ENCODE results near the gene FRMD4A. TPM values are rescaled to one million over a fixed set of nuclear protein-coding genes. Genes with fewer than 3 reads are reported as not detected.

Gene FRMD4A
- total and polyA plus RNA-seq, 2 experiments from 2014 or later, result 3.7 to 12.6 TPM

DNA sequence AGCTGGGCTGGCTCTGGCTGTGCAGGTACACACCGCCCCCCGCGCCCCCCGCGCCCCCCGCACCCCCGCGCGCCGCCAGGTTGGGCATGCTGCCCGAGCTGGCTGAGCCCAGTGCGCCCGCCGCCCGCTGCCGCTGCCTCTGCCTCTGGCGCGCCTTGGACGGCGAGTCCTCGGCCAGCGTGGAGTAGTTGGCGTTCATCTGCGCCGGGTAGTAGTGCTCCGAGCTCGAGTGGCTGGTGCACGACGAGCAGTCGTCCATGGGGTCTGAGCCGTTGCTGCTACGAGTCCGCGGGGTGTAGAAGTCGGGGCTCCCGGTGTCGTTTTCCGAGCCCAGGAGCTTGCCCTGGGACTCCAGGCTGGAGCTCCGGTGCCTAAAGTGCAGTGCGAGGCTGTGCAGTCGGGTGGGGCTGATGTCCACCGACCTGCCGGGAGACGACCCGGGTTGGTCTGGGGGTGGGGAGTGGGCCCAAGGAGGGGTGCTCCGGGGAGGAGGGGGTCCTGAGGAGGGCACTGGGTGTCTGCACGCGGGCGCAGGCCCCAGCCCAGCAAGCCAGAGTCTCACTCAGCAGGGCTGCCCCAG is 673.5 kb downstream of the FRMD4A start:
- Histone ChIP-seq H3K27ac (no peak overlapping the region), H3K4me1 (ENCODE audit: low read depth) (no peaks in the 10 kb centered on the region), H3K27me3 (no peaks in the 10 kb centered on the region), H3K36me3 (peaks cover 5% of the 10 kb centered on the region), H3K4me3 (no peak overlapping the region), H3K9me3 (ENCODE audit: low read depth) (no peaks in the 10 kb centered on the region)
- TF ChIP-seq, protein P1, sequence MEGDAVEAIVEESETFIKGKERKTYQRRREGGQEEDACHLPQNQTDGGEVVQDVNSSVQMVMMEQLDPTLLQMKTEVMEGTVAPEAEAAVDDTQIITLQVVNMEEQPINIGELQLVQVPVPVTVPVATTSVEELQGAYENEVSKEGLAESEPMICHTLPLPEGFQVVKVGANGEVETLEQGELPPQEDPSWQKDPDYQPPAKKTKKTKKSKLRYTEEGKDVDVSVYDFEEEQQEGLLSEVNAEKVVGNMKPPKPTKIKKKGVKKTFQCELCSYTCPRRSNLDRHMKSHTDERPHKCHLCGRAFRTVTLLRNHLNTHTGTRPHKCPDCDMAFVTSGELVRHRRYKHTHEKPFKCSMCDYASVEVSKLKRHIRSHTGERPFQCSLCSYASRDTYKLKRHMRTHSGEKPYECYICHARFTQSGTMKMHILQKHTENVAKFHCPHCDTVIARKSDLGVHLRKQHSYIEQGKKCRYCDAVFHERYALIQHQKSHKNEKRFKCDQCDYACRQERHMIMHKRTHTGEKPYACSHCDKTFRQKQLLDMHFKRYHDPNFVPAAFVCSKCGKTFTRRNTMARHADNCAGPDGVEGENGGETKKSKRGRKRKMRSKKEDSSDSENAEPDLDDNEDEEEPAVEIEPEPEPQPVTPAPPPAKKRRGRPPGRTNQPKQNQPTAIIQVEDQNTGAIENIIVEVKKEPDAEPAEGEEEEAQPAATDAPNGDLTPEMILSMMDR (IDR thresholded peaks at IDR 0.05; ENCODE audit: low read depth, low read length), result no peak
- DNase-seq (ENCODE audit: low read depth in 1 of 2, low spot score in 1 of 2), result no peak

DNA sequence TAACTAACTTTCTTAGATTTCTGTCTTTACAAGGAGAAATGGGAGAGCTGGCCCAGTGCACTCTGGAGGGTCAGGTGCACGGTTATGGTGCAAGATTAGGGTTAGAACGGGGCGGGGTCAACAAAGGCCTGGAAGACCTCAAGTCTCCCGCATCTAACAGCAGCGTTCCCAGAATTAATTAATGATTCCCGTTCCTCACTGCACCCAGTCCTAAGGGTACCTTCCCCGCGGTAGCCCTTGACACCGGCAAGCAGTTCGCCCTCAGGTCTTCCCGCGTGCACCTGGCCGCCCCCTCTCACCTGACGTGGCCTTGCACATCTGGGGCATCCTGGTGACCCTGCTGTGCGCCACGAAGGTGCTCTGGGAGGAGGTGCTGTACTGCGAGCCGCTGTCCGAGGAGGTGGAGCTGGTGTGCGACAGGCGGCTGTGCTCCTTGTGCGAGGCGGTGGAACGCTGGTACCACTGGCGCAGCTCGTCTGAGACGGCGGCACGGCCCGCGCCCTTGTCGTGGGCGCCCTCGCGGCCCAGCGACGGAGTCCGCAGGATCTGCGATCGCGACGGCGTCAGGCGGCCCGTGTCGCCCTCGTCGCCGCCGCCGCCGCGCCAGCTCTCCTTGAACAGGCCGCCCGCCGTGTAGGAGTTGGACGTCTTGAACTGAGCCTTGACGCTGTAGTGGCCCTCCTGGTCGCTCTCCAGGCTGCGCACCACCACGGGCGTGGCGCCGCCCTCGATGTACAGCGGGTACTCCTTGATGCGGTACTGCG is 674.2 kb downstream of the FRMD4A start:
- Histone ChIP-seq H3K27me3 (no peaks in the 10 kb centered on the region), H3K4me3 (no peak overlapping the region), H3K4me1 (ENCODE audit: low read depth) (no peaks in the 10 kb centered on the region), H3K36me3 (peaks cover 5% of the 10 kb centered on the region), H3K9me3 (ENCODE audit: low read depth) (no peaks in the 10 kb centered on the region), H3K27ac (no peak overlapping the region)
- no peak for DNase-seq (ENCODE audit: low read depth in 1 of 2, low spot score in 1 of 2)
- TF ChIP-seq, protein P1 (IDR thresholded peaks at IDR 0.05; ENCODE audit: low read depth, low read length), result no peak

DNA sequence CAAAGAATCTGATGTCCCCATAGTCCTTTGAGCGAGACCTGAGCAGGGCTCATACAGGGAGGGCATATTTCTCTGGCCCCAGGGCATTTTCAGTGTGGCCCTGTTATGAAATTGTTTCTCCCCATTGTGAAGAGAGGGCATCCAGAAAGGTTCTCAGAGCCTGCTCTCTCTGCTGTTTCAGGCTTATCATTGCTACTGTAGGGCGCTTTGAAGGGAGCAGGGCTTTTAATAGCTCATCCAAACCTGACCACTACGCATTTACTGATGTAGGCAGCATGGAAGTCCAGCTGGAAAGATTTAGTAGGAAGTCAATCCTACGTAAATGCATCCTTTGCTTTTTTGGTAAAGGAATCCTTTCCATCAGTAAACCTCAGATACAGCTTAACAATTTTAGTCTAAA is 675.9 kb downstream of the FRMD4A start:
- TF ChIP-seq, protein P1 (IDR thresholded peaks at IDR 0.05; ENCODE audit: low read depth, low read length), result no peak
- no peaks in the 10 kb centered on the region for H3K9me3 ChIP-seq (ENCODE audit: low read depth)
- no peak for DNase-seq (ENCODE audit: low read depth in 1 of 2, low spot score in 1 of 2)
- H3K36me3 ChIP-seq, result peaks cover 5% of the 10 kb centered on the region
- no peak overlapping the region for H3K4me3 ChIP-seq
- no peak overlapping the region for H3K27ac ChIP-seq
- peaks cover 7% of the 10 kb centered on the region for H3K4me1 ChIP-seq (ENCODE audit: low read depth)
- H3K27me3 ChIP-seq, result no peaks in the 10 kb centered on the region

DNA sequence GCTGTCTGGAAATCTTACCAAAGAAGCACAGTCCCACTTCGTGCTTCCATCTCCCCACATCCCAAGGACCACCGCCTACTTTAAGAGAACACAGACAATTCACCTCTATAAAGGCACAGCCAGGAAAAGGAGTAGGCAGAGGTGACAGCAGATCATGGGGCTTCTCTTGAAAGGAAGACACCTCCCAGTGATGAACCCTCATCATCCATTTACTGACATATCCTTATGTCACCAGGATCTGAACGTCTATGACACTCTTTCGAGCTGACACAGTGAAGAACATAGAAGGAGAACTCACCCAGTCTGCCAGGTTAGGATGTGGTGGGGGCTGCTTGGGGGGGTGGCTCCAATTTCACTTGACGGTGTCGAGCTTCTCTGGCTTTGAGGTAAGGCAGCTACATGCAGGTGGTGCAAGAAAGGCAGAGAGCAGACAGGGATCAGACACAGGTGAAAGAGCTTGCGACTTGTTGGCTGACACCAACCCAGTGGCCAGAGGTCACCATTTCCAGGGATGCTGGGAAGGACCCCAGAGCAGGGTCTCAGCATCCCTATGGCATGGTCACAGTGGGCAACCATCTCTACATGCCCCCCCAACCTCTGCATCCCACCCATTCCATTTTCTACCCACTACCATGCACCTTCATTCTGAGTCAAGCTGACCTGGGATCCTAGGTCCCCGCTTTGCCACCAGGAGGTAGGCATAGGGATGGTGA is 676.5 kb downstream of the FRMD4A start:
- no peak overlapping the region for H3K4me3 ChIP-seq
- H3K27me3 ChIP-seq, result no peaks in the 10 kb centered on the region
- no peak overlapping the region for H3K27ac ChIP-seq
- peaks cover 6% of the 10 kb centered on the region for H3K36me3 ChIP-seq
- peaks cover 7% of the 10 kb centered on the region for H3K4me1 ChIP-seq (ENCODE audit: low read depth)
- DNase-seq (ENCODE audit: low read depth in 1 of 2, low spot score in 1 of 2), result no peak
- TF ChIP-seq, protein P1 (IDR thresholded peaks at IDR 0.05; ENCODE audit: low read depth, low read length), result no peak
- no peaks in the 10 kb centered on the region for H3K9me3 ChIP-seq (ENCODE audit: low read depth)

DNA sequence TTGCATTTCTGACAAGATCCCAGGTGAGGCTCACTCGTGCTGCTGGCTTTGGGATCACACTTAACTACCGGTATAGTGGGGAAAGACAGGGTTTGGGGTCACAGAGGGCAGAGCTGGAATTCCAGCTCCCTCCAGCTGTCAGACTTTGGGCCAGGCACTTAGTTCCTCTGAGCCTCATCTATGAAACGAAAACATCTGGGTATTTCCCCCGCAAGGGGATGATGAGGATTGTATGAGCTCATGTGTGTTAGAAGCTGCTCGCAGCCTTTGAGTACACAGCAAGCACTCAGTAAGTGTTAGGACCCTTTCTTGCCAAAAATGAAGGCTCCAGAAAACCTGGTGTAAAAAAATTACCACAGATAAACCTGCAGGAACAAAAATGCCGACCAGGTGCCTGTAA is 677.9 kb downstream of the FRMD4A start:
- Histone ChIP-seq H3K9me3 (ENCODE audit: low read depth) (no peaks in the 10 kb centered on the region), H3K27ac (no peak overlapping the region), H3K4me3 (no peak overlapping the region), H3K4me1 (ENCODE audit: low read depth) (peaks cover 7% of the 10 kb centered on the region), H3K27me3 (no peaks in the 10 kb centered on the region), H3K36me3 (peaks cover 9% of the 10 kb centered on the region)
- no peak for DNase-seq (ENCODE audit: low read depth in 1 of 2, low spot score in 1 of 2)
- TF ChIP-seq, protein P1 (IDR thresholded peaks at IDR 0.05; ENCODE audit: low read depth, low read length), result no peak
